D721Med (cell line): ENCODE measurements around the gene MSRB1.

ENCODE experiments used
- DNase-seq: peaks from one replicate; pipeline ENCODE4 v3.0.0; 2011; ENCODE audit warnings: low spot score; ENCODE audit not compliant: insufficient read length
- FAIRE-seq: peaks from 2 replicates; lab custom pipeline; 2011; peaks lifted over from hg19 to GRCh38; lab: Jason Lieb, UNC
- CTCF ChIP-seq: IDR thresholded peaks from 2 replicates; pipeline ENCODE4 v1.5.1; 2012; ENCODE audit warnings: mild to moderate bottlenecking, control low read depth; ENCODE audit not compliant: insufficient read depth; ENCODE audit errors: missing control alignments

The MSRB1 gene

GRCh38 chr16:1953734-1954133 is 10.7 kb upstream of the MSRB1 start:
- FAIRE-seq (no peak), DNase-seq (no peak)
- TF ChIP-seq CTCF, result no peak

GRCh38 chr16:1950559-1950958 is 7.6 kb upstream of the MSRB1 start:
- no peak for FAIRE-seq
- TF ChIP-seq CTCF, result no peak
- DNase-seq, result no peak

DNA sequence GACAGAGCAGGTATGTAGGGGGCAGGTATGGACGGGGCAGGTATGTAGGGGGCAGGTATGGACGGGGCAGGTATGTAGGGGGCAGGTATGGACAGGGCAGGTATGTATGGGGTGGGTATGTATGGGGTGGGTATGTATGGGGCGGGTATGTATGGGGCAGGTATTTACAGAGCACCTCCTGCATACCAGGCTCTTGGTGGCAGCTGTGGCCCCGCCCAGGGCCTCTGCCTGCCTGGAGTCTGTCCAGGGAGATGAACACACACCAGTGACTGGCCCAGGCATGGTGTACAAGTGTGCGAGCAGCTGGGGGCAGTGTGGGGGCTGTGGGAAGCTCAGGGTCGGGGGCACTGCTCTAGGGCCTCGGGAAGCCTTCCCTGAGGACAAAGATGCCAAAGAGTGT is 7.0 kb upstream of the MSRB1 start:
- DNase-seq, result no peak
- no peak for TF ChIP-seq CTCF
- FAIRE-seq, result no peak

DNA sequence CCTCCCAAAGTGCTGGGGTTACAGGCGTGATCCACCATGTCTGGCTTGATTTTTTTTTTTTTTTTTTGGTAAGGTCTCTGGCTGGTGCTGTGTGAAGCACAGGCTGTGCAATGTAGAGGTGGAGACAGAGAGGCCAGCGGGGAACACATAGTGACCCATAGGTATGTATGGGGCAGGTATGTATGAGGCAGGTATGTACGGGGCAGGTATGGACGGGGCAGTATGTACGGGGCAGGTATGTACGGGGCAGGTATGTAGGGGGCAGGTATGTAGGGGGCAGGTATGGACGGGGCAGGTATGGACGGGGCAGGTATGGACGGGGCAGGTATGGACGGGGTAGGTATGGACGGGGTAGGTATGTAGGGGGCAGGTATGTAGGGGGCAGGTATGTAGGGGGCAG is 6.5 kb upstream of the MSRB1 start:
- no peak for DNase-seq
- no peak for TF ChIP-seq CTCF
- no peak for FAIRE-seq

GRCh38 chr16:1947369-1947670 is 4.3 kb upstream of the MSRB1 start:
- FAIRE-seq (no peak), DNase-seq (no peak)
- TF ChIP-seq CTCF, result no peak

GRCh38 chr16:1946495-1947368 is 3.7 kb upstream of the MSRB1 start:
- no peak for TF ChIP-seq CTCF
- DNase-seq (no peak), FAIRE-seq (no peak)
